GM18511 (cell line): ENCODE measurements around the gene HNRNPA1L2.
"Not testable (repeated sequence)": the region's sequence is repeated elsewhere in the genome, so short reads cannot be mapped to it uniquely, and the experiment has no call there.

ENCODE experiments used
- ATAC-seq: cut with Tn5 transposase; IDR thresholded peaks from one replicate; pipeline ENCODE4 v1.9.1; 2021; ENCODE audit warnings: mild to moderate bottlenecking, moderate library complexity; ENCODE audit not compliant: unreplicated experiment

The HNRNPA1L2 gene

DNA sequence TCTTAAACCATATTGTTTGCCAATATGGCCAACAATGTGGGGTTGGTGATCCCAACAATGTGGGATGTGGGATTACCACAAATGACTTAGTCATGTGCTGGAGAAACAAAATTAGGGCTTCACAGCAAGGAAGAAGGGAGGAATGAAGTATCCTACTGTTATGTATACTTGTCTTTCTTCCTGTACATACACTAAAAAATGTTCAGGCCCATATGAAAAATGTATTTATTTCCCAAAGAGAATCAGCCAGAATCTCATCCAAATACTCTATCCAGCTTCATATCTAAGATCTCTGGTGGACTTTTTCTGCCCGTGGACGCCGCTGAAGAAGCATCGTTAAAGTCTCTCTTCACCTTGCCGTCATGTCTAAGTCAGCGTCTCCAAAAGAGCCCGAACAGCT is at the start of gene HNRNPA1L2:
HNRNPA1L2 (plus strand) TSS at position 301 of the 400 bp plus-strand sequence; CDS start at position 363, 62 bp downstream.
- no peak for ATAC-seq

DNA sequence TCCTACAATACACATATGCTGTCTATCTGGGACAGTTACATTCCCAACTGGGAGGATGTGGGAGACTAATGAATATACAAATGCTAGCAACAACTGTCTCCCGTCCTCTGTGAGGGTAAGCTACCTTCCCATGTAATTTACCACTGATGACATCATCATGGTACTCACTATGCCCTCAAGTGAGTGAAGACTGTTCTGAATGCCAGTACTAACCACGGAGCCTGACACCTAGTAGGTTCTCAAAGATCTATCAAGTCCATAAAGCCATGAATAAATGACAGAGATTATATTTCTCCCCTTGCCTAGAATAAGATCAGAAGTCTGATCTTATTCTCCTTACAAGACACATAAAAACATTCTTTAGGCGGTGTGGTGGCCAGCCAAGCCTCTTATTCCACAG is 49.1 kb upstream of the HNRNPA1L2 start:
- ATAC-seq, result not testable (repeated sequence)

DNA sequence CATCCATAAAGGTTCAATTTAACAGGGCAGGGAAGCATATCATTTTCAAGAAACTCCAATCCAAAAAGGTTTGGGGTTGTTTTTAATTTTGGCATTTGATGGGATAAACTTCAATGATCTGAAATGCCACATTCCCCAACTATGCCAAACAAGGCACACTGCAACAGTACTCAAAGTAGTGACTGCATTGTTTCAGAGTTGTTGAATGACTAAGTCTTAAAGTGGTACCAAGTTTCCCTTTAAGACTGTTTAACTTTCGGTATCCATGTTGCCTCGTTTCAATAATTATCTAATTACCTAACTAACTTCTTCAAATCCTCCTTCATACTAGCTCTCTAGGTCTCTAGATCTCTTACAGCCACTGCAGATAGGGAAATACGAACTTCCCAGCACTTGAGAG is 48.4 kb upstream of the HNRNPA1L2 start:
- peak; percentile 73 for ATAC-seq

DNA sequence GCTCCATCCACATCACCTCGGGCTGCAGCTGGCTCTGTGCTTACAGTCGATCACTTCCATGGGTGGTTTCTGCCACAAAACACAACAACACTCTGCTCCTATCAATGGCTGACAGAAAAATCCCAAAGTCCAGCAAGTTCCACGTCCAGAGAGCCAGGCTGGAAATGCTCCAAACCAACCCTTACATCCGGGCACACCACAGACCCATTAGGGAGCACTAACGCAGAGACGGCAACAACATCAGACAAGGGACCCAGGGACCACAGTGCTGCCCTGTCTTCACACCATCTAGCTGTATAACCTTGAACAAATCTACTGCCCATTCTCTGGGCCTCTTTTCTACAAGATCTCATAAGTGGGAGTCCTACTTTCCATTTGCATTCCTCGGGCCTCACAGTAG is 47.9 kb upstream of the HNRNPA1L2 start:
- not testable (repeated sequence) for ATAC-seq

DNA sequence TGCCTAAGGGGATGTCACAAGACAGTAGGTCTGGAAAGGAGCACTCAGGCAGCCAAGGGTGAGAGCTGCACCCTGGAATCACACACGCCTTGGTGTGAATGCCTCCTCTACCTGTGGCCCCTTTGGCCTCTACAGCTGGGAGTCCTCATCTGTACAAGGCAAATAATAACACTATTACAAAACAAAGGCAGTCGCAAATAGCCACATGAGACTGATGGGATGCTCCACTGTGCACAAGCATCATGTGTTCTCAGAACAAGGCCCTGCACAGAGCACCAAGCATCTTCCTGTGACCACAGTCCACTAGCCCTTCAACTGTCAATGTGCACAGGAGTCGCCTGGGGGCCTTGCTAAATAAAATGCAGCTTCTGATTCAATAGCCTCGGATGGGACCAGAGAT is 44.6 kb upstream of the HNRNPA1L2 start:
- ATAC-seq, result no peak

DNA sequence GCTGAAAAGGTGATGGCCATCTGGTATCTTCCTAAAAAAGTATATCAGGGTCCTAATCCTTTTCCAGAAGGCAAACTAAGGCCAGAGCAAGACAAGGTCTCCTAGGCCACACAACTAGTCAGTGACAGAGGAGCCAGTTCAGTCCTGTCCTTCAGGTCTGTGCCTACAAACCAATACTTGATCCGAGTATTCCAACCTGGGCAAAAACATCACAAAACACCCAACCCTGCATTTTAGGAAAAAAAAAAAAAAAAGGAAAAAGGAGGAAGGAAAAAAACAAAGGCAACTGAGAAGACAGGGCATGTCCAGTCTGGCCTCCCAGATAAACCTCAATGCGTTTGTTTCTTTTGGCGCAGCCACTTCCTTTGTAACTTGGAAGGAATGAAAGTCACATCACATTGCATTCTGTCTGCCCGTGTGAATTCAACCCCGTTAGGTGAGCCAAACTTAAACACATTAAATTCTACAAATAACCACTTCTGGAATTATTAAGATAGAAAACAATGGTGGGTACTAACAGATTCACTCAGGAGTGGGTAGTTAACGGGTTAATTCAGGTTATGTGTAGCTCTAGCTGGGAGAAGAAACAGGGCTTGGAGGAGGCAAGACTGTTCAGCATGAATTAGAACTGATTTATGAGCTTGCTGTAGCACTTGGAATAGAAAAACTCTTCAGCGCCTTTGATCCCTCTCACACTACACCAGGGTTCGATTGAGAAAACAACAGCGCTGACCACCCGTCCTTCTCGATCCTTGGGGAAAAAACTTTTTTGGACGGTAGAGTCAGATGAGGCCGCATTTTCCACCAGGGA is 43.0 kb upstream of the HNRNPA1L2 start:
- ATAC-seq, result peak; percentile 23

DNA sequence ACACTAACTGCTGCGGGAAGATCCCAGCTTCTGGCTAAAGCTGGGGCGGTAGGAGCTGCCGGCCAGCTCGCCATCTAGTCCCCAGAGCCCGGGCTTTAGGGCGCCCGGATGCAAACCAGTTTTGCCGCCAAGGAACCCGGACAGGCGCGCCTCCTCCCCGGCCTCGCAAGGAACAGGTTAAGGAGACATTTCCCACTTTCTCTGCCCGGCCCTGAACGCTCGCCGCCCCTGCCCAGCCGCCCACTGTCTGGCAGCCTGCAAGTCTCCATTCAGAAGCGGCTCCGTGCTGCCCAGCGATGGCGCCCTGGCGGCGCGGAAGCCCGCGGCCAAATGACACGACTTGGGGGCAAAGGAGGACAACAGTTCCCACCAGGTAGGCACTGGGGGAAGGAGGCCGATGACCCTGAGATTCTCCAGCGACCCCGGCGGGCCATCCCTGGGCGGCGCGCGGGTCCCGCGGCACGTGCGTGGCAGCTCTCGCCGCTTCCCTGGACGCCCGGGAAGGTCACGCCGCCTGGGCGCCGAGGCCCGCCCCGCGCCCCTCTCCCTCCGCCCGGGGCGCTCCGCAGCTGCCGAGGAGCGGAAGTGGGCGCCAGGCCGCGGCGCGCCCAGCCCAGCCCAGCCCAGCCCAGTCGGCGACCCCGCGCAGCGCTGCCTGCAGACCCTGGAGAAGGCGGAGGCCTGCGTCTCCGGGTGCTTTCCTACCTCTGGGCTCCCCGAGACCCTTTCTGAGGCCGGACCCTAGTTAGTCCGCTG is 42.2 kb upstream of the HNRNPA1L2 start:
- ATAC-seq, result peak; percentile 75

DNA sequence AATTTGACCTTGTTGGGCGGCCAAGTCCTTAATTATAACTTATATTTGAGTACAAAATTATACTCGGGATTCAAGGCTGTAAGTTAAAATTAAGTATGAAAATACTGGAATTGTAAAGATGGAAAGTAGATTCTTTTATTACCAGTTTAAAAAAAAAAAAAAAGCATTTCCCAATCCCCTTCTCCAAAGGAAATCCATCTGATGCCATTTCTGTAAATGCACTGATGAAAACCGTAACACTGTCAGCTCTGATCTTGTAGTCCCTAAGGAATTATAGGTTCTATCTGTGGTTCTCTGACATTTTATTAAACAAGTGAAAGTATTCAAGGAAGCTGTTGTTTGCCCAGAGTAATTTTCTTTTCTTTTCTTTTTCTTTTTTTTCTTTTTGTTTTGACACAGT is 41.6 kb upstream of the HNRNPA1L2 start:
- no peak for ATAC-seq

DNA sequence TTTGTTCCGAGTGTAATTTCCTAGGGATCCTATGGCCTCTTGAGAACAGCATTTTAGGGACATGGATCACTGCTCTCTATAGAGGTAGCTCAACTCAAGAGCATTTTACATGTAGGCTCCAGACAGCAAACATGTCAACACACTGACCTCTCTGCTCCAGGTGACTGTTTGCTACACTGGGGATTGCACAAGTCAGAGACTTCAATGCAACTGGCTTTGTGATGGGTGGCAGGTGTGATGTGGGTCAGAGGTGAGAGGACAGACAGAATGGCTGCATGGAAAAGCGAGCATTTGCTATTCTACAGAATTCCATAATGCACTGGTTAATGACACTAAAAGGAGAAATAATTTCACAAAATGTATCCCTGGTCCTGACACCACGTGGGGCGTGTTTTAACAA is 38.9 kb upstream of the HNRNPA1L2 start:
- not testable (repeated sequence) for ATAC-seq

DNA sequence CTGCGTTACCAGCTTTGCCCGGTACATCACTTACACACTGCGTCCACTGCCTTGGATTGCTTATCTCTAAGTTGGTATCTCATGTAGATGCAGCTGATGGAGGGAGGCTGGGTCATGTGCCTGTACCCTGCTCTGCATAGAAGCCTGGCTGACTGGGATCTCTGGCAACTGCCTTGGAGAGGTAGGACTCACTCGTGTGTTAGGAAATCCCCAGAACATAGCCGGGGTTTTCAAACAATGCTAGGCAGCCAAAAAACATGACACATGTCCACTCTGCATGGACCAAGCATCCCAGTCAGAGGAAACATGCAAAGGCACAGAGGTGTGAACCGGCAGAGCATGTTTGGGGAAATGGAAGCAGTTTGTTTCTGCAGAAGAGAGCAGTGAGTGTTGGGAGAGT is 36.1 kb upstream of the HNRNPA1L2 start:
- ATAC-seq, result not testable (repeated sequence)

DNA sequence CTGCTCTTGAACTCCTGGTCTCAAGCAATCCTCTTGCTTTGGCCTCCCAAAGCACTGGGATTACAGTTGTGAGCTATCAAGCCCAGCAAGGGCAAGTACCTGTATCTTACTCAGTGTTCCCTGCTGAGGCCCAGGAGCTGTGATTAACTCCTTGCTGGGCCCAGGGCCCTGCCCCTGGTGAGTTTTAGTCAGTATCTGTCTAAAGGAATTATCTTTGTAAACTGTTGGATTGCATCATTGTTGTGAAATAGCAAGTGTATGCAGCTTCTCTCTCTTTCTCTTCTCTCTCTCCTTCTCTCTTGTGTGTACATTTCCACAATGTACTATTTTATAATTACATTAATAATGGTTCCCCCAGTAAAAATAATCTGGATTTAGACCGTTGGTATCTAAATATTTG is 35.4 kb upstream of the HNRNPA1L2 start:
- not testable (repeated sequence) for ATAC-seq

DNA sequence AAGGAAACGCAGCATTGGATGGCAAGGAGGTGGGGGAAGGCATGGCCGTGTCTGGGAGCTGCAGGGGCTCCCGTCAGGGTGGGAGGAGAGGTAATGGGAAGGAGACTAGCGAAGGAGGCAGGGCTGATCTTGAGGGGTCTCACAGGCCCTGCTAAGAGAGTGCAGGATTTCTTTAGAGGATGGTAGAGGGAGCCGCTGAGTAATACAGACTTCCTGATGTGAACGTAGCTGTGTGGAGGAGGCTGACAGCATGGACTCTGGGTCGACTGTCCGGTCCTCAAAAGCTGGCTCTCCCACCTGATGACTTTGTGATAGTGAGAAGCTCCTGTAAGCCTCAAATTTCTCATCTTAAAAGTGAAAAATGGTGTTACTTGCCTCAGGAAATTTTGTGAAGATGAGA is 34.0 kb upstream of the HNRNPA1L2 start:
- ATAC-seq, result not testable (repeated sequence)

DNA sequence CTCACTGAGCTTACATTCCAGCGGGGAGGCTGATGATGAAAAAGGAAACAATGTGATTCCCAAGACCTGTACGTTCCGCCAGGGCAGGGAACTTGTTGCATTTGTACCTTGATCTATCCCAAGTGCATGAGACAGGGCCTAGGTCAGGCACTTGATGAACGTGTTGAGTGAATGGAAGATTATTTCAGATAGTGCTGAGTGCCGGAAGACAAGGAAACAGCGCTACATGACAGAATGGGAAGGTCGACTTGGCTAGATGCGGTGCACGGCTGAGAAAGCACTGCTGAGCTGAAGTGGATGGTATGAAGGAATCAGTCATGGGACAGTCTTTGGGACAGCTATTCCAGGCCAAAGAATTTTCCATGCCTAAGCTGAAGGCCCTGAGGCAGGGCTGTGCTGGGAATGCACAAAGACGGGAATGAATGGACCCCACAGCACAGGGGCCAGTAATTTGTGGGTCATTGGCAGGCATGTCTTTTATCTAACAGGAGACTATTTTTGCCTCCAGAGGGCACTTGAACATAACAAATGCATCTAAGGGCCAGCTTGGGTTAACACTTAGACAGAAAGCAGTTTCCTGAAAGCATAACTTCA is 33.1 kb upstream of the HNRNPA1L2 start:
- ATAC-seq, result peak; percentile 90

DNA sequence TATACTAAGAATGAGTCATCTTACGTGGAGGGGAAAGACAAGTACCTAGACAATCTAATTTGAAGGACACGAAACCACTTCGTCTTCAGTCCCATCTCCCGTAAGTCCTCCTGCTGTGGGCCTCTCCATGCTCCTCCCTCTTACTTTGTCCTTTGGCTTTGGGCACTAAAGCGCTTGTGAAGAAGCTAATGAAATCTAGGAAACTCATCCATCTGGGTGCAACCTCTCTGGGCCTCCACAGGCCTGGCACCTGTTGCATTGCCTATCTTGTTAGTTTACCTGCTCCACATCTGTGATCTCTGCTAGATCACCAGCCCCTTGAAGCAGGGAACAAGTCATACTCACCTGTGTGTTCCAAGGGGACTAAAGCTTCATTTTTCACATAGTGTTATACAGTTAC is 32.1 kb upstream of the HNRNPA1L2 start:
- not testable (repeated sequence) for ATAC-seq

DNA sequence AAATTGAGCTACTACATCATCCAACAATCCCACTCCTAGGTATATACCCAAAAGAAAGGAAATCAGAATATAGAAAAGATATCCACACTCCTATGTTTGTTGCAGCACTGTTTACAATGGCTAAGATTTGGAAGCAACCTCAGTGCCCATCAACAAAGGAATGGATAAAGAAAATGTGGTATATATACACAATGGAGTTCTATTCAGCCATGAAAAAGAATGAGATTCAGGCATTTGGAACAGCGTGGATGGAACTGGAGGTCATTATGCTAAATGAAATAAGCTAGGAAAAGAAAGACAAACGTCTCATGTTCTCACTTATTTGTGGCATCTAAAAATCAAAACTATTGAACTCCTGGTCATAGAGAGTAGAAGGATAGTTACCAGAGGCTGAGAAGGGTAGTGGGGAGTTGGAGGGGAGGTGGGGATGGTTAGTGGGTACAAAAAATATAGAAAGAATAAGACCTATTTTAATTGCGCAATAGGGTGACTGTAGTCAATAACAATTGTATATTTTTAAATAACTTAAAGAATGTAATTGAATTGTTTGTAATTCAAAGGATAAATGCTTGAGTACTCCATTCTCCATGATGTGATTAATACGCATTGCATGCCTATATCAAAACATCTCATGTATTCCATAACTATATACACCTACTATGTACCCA is 27.0 kb upstream of the HNRNPA1L2 start:
- ATAC-seq, result no peak

DNA sequence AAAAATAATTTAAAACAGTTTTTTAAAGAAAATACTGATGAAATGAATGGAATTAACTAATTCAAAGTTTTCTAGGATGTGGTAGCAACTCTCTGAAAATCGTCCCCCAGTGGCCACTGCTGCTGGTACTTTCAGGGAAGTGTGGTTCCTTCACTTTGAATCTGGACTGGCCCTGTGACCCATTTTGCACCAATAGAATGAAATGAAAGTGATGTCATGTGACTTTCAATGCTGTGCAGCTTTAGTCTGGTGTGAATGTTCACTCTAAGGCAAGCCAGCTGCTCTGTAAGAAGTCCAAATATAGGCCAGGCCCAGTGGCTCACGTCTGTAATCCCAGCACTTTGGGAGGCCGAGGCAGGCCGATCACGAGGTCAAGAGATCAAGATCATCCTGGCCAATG is 26.4 kb upstream of the HNRNPA1L2 start:
- no peak for ATAC-seq

DNA sequence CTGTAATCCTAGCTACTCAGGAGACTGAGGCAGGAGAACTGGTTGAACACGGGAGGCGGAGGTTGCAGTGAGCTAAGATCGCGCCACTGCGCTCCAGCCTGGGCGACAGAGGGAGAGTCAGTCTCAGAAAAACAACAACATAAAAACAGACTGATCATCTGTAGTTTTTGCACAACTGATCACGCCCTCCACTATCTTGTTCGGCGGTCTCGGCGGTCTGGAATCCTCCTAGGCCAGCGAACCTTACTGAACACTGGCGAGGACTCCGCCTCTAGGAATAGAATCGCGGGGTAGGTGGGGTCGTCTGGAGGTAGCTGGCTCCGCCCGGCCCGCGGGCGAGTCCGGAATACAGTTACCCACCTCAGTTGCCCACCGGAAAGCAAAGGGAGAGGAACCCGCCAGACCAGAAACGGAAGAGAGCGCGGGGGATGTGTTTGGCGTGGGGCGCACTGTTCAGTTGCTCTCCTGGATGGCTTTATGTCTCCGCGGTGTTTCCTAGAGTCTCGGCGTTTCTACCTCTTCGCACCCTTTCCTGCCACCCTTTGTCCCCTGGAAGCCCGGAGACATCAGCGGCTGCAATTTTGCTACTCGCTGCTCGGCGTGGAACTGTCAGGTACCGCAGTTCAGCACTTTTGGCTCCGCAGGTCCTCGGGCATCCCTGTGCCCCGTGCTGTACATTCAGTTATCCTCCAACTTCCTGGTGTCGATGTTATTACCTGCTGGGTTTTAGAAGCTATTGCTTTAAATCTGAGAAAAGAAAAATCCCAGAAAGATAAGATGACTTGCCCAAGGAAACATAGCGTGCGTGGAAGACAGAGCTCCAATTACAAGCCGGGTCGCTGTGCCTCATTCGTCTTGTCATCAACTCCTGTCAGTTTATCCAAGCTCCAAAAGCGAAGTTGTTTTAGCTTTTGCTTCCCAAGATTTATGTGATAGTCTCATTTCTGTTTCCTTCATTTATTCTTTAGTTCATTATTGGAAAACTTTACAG is 24.9 kb upstream of the HNRNPA1L2 start:
- peak; percentile 98 for ATAC-seq

DNA sequence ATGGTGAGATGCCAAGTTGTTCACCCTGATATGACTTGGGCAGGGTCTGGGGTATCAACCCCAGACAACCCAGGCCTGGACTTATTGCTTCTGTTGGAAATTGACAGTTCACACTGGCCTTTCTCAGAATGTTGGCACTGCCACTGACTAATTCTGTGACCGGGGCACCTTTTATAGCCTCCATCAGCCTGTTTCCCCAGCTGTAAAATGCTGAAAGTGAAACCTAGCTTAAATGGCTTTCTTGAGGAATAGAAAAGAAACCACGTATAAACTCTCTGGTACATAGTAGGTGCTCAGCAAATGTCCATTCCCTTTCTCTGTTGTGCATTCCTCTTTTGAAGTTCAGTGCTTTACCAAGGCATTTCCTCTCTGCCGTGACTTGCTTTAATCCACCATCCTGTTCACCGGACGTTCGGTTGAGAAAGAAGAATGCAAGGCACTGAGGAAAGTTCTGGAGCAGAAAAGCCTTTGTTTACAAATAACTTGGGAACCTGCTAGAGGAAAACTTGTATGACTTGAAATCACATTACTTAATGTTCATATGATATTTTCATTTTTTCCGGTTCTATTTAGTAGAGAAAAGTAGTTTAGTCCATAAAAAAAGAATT is 11.0 kb upstream of the HNRNPA1L2 start:
- ATAC-seq, result peak; percentile 71

DNA sequence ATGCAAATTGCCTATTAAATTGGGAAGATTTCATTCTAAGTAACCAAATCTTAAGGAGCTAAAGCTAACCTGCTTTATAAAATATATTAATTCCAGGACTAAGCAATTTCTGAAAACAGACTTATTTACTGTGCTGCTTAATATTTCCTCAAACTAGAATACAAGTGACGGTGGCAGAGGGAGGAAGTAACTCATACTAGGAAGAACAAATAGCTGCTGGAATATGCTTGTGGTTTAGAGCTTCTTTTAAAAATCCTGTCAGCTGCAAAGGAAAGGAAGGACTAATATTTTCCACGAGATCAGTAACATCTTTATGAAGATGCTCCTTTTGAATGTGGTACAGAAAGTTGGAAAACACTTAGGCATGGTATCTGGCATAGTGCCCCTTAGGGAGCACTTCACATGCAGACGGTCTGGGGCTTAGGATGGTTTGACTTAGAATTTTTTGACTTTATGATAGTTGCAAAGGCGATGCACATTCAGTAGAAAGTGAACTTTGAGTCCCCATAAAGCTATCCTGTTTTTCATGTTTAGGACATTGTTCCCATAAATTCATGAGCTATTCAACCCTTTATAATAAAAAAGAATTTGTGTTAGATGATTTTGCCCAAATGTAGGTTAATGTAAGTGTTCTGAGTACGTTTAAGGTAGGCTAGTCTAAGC is 3.4 kb upstream of the HNRNPA1L2 start:
- no peak for ATAC-seq
